DOHH2 (cell line): ENCODE data around the gene PPT1.
"Not testable (repeated sequence)": the region's sequence is repeated elsewhere in the genome, so short reads cannot be mapped to it uniquely, and the experiment has no call there.

Source experiments
- H3F3A ChIP-seq: fragments of 200-600 bp; sonication (generic), shearing (Covaris generic); 2 replicates; pipeline ENCODE4 v1.6.0; 2016; ENCODE audit warnings: antibody characterized with exemption, mild to moderate bottlenecking; ENCODE audit not compliant: control insufficient read depth, insufficient read depth
- H3K27ac ChIP-seq: fragments of 200-600 bp; sonication (generic); 2 replicates; pipeline ENCODE4 v1.5.1; 2014; ENCODE audit warnings: low read depth, mild to moderate bottlenecking, low read length, moderate library complexity
- H3K27me3 ChIP-seq: fragments of 200-600 bp; sonication (generic); 2 replicates; pipeline ENCODE4 v1.6.1; 2014; ENCODE audit warnings: mild to moderate bottlenecking, low read length, mixed read lengths; ENCODE audit not compliant: control insufficient read depth
- H3K36me3 ChIP-seq: fragments of 200-600 bp; sonication (generic); 2 replicates; pipeline ENCODE4 v1.6.1; 2014; ENCODE audit warnings: mild to moderate bottlenecking, low read length, moderate library complexity, mixed read lengths; ENCODE audit not compliant: control insufficient read depth
- H3K4me1 ChIP-seq: fragments of 200-600 bp; sonication (generic); 2 replicates; pipeline ENCODE4 v1.6.1; 2014; ENCODE audit warnings: mild to moderate bottlenecking, low read length, mixed read lengths; ENCODE audit not compliant: control insufficient read depth
- H3K4me2 ChIP-seq: fragments of 200-600 bp; sonication (generic); 2 replicates; pipeline ENCODE4 v1.6.0; 2014; ENCODE audit warnings: mild to moderate bottlenecking, low read length, moderate library complexity
- H3K4me3 ChIP-seq: fragments of 200-600 bp; sonication (generic); 2 replicates; pipeline ENCODE4 v1.5.1; 2014; ENCODE audit warnings: mild to moderate bottlenecking, low read length, mixed read lengths
- H3K79me2 ChIP-seq: fragments of 200-600 bp; sonication (generic); 2 replicates; pipeline ENCODE4 v1.6.1; 2014; ENCODE audit warnings: mild to moderate bottlenecking, low read length, mixed read lengths; ENCODE audit not compliant: control insufficient read depth
- H3K9me2 ChIP-seq: fragments of 200-600 bp; sonication (generic); replicated peaks from 2 replicates; pipeline ENCODE4 v1.6.1; 2014; ENCODE audit warnings: mild to moderate bottlenecking, low read length, mixed read lengths; ENCODE audit not compliant: control insufficient read depth
- H3K9me3 ChIP-seq: fragments of 200-600 bp; sonication (generic); 2 replicates; pipeline ENCODE4 v1.6.1; 2014; ENCODE audit warnings: antibody characterized with exemption, low read length, mixed read lengths; ENCODE audit not compliant: control insufficient read depth, insufficient read depth
- H4K20me1 ChIP-seq: fragments of 200-600 bp; sonication (generic); 2 replicates; pipeline ENCODE4 v1.6.0; 2014; ENCODE audit warnings: low read depth, mild to moderate bottlenecking, antibody characterized with exemption, low read length, moderate library complexity; ENCODE audit not compliant: control insufficient read depth, insufficient read depth
- EZH2phosphoT487 ChIP-seq: fragments of 200-600 bp; sonication (generic); IDR thresholded peaks from 2 replicates; pipeline ENCODE4 v1.6.1; 2017; ENCODE audit warnings: borderline replicate concordance, mild to moderate bottlenecking, antibody characterized with exemption, low read length, moderate library complexity, mixed read lengths
- TF ChIP-seq, protein P1 (sequence below): fragments of 200-600 bp; sonication (generic); IDR thresholded peaks from one replicate; pipeline ENCODE4 v1.5.1; 2014; ENCODE audit warnings: antibody characterized with exemption, mild to moderate bottlenecking, low read depth, low read length; ENCODE audit not compliant: poor library complexity, severe bottlenecking

PPT1 gene

DNA sequence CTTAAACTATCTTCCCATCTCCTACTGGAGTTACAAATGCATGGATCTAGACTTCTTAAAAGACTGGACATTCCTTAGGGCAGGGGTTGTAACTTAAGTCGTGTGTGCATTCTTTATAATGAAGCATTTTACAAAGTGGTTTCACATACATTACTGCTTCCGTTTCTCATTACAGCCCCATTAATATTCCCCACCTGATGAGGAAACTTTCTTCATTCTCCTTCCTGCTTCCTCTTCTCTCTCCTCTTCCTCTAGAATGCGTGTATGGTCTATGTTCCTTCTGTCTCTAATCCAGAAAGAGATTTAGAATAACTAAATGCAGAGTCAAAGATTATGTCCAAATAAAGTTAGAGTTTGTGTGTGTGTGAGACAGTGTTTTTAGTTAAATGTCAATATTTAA is 58.4 kb downstream of the PPT1 start:
- peaks cover 67% of the 10 kb centered on the region for H3K4me1 ChIP-seq
- H3K27ac ChIP-seq = peak overlapping the region; percentile 99
- no peaks in the 10 kb centered on the region for H3K9me3 ChIP-seq
- peaks cover 4% of the 10 kb centered on the region; the same call in 1 of the 2 replicates for H4K20me1 ChIP-seq
- peak overlapping the region; percentile 96 for H3K4me3 ChIP-seq
- peaks cover 19% of the 10 kb centered on the region for H3F3A ChIP-seq
- peak overlapping the region; percentile 97 for H3K4me2 ChIP-seq
- H3K36me3 ChIP-seq = peaks cover 34% of the 10 kb centered on the region
- peaks cover 31% of the 10 kb centered on the region for H3K79me2 ChIP-seq
- no peak for TF ChIP-seq EZH2phosphoT487
- TF ChIP-seq, protein P1, sequence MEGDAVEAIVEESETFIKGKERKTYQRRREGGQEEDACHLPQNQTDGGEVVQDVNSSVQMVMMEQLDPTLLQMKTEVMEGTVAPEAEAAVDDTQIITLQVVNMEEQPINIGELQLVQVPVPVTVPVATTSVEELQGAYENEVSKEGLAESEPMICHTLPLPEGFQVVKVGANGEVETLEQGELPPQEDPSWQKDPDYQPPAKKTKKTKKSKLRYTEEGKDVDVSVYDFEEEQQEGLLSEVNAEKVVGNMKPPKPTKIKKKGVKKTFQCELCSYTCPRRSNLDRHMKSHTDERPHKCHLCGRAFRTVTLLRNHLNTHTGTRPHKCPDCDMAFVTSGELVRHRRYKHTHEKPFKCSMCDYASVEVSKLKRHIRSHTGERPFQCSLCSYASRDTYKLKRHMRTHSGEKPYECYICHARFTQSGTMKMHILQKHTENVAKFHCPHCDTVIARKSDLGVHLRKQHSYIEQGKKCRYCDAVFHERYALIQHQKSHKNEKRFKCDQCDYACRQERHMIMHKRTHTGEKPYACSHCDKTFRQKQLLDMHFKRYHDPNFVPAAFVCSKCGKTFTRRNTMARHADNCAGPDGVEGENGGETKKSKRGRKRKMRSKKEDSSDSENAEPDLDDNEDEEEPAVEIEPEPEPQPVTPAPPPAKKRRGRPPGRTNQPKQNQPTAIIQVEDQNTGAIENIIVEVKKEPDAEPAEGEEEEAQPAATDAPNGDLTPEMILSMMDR = no peak
- no peaks in the 10 kb centered on the region for H3K9me2 ChIP-seq
- no peaks in the 10 kb centered on the region for H3K27me3 ChIP-seq

DNA sequence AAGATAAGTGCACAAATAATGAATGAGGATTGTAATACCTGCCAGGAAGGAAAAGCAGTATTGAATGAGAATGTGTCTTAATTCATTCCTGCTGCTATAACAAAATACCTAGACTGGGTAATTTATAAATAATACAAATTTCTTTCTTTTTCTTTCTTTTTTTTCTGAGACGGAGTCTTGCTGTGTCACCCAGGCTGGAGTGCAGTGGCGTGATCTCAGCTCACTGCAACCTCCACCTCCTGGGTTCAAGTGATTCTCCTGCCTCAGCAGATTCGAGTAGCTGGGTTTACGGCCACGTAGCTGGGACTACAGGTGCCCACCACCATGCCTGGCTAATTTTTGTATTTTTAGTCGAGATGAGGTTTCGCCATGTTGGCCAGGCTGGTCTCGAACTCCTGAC is 59.8 kb downstream of the PPT1 start:
- H3K27ac ChIP-seq, H3K4me3 ChIP-seq, H3K9me2 ChIP-seq, H4K20me1 ChIP-seq, H3K9me3 ChIP-seq, H3K4me2 ChIP-seq, H3K27me3 ChIP-seq: not testable (repeated sequence)
- H3K79me2 ChIP-seq = peaks cover 17% of the 10 kb centered on the region
- H3K36me3 ChIP-seq = peaks cover 21% of the 10 kb centered on the region
- H3K4me1 ChIP-seq = peaks cover 63% of the 10 kb centered on the region
- peaks cover 19% of the 10 kb centered on the region for H3F3A ChIP-seq

DNA sequence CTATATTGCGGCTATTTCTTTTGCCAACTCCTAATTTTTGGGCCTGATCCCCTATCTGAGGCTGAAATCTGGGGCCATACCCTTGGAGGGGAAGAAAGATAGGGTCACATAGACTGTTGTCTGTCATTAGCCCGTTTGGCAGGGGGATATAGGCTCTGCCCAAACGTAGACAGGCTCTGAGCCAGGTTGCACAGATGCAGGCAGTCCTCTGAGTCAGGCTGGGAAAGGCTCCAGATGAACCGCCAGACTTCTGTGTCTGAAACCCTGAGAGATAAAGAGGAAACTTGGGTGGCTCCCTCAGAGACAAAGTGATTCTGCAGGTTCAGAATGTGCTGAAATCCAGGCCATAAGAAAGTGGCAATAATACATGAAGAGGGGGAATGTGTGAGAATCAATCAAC is 60.5 kb downstream of the PPT1 start:
- Histone ChIP-seq H4K20me1 (no peaks in the 10 kb centered on the region), H3F3A (peaks cover 19% of the 10 kb centered on the region), H3K4me2 (no peak overlapping the region), H3K79me2 (peaks cover 10% of the 10 kb centered on the region), H3K4me1 (peaks cover 60% of the 10 kb centered on the region), H3K9me3 (no peaks in the 10 kb centered on the region), H3K27ac (no peak overlapping the region), H3K4me3 (no peak overlapping the region), H3K27me3 (no peaks in the 10 kb centered on the region), H3K36me3 (peaks cover 17% of the 10 kb centered on the region), H3K9me2 (no peaks in the 10 kb centered on the region)
- TF ChIP-seq EZH2phosphoT487 = no peak
- TF ChIP-seq, protein P1 = no peak

DNA sequence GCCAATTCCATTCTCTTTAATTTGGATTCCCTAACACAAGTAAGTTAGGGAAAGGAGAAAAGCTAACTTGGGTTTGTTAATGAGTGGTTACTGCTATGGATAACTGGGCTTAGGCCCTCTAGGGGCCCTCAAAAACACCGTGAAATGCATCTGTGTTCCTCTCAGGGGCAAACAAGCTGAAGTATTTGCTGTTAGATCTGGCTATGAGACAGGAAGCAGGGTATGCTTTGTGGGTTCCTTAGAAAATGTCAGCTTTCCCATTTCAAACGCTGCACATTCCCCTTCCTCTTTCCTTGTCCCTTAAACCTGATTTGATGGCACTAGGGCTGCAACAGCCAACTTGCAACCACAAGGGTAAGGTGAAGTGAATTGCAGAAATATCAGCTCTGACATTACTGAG is 62.2 kb downstream of the PPT1 start:
- no peaks in the 10 kb centered on the region for H3K9me2 ChIP-seq

More for the DNA sequence above, 62.2 kb downstream of the PPT1 start:
- Histone ChIP-seq H3F3A (peaks cover 16% of the 10 kb centered on the region), H3K79me2 (no peaks in the 10 kb centered on the region), H3K27ac (peak overlapping the region; percentile 8), H3K36me3 (peaks cover 8% of the 10 kb centered on the region), H3K9me3 (no peaks in the 10 kb centered on the region), H3K27me3 (no peaks in the 10 kb centered on the region), H3K4me2 (peak overlapping the region; percentile 44), H3K4me1 (peaks cover 57% of the 10 kb centered on the region), H4K20me1 (no peaks in the 10 kb centered on the region), H3K4me3 (no peak overlapping the region)
- TF ChIP-seq EZH2phosphoT487 = no peak
- TF ChIP-seq, protein P1 = peak; percentile 16
